ENCODE data around the gene TMEM80.
"Not testable (repeated sequence)": the region's sequence is repeated elsewhere in the genome, so short reads cannot be mapped to it uniquely, and the experiment has no call there.

The TMEM80 gene

GRCh38 chr11:662689-663274, 32.8 kb upstream of the TMEM80 start:
- H3K4me3 ChIP-seq (ENCODE audit: low read length), result no peak overlapping the region
- TF ChIP-seq ZNF274 (IDR thresholded peaks at IDR 0.05; ENCODE audit: low read depth, low read length), result no peak

- TF ChIP-seq ZNF274 (IDR thresholded peaks at IDR 0.05; ENCODE audit: low read depth, low read length), result no peak
- H3K4me3 ChIP-seq (ENCODE audit: low read length), result no peak overlapping the region
These were observed 30.4 kb upstream of the TMEM80 start for GRCh38 chr11:665062-665703.

- no peak overlapping the region for H3K4me3 ChIP-seq (ENCODE audit: low read length)
- TF ChIP-seq ZNF274 (IDR thresholded peaks at IDR 0.05; ENCODE audit: low read depth, low read length), result no peak
These were observed 29.8 kb upstream of the TMEM80 start for GRCh38 chr11:665704-666281.

GRCh38 chr11:673866-674265, 21.8 kb upstream of the TMEM80 start:
- no peak overlapping the region for H3K4me3 ChIP-seq (ENCODE audit: low read length)
- no peak for TF ChIP-seq ZNF274 (IDR thresholded peaks at IDR 0.05; ENCODE audit: low read depth, low read length)

- no peak overlapping the region for H3K4me3 ChIP-seq (ENCODE audit: low read length)
- TF ChIP-seq ZNF274 (IDR thresholded peaks at IDR 0.05; ENCODE audit: low read depth, low read length), result no peak
These were observed 21.2 kb upstream of the TMEM80 start for GRCh38 chr11:674406-674805.

DNA sequence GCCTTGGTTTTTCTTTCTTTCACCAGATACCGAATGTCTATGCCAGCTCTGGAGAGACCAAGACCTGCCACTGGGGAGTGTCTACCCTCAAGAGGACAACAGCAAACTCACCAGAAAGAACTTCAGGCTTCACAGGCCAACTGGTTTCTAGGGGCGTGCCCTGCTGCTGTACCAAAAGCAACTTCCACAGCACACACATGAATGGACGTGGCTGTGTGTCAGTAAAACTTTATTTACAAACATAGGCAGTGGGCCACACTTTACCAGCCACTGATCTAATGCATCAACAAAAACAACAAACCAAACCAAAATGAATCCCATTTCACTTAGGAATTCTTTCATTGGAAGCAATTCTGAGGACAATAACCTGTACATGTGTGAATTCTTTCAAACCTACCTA, 17.3 kb upstream of the TMEM80 start:
- no peak for TF ChIP-seq ZNF274 (IDR thresholded peaks at IDR 0.05; ENCODE audit: low read depth, low read length)
- no peak overlapping the region for H3K4me3 ChIP-seq (ENCODE audit: low read length)

DNA sequence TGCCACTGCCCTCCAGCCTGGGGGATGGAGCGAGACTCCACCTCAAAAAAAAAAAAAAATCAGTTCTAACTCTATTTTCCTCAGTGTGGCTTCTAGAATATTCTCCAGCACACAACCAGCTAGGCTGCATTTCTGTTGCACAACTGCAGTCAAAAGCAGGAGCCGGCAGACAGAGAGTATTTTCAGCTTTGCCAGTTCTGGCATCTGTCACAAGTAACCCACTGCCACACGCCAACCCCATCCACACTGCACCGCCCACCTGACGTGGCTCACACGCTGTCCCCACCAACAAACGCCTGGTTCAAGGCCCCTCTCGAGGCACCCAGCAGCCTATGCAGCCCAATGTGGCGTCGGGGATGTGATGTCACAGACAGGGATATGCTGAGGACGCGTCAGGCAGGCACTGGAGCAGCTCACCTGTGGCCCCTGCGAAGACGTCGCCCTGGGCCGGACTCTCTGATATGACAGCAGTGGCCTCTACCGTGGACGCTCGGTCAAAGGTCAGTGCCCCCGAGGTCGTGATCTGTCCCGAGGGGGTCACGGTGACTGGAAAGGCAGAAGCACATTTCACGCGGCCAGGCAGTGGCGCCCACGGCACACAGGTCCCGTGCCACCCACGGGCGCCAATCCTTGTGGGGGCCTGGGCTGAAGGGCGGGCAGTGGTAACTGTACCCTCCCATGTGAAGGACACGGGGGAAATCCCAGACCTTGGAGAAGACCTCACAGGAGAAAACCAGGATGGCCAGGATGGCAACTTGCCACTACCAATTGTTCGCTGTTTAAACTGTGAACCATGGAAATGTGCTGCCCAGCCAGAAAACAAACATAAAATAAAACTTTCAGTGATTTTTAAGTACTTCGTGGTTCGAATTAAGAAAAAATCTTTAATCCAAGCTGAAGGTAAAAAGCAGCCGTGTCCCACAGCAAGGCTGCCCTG, 16.1 kb upstream of the TMEM80 start:
- no peak for TF ChIP-seq ZNF274 (IDR thresholded peaks at IDR 0.05; ENCODE audit: low read depth, low read length)

DNA sequence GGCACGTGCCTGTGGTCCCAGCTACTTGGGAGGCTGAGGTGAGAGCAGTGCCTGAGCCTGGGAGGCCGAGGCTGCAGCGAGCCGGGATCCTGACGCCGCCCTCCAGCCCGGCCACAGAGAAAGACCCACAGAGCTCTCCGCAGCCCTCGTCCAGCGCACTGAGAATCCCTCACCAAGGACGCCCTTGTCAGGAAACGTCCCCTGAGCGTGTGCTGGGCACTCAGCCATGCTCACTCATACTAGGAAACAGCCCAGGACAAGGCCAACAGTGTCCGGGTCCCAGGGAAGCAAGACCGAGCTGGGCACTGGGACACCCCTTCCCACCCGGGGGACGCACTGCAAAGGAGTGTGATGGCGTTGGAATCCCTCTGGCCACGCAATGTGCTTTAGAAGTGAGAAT, 15.1 kb upstream of the TMEM80 start:
- TF ChIP-seq ZNF274 (IDR thresholded peaks at IDR 0.05; ENCODE audit: low read depth, low read length), result no peak
- no peak overlapping the region for H3K4me3 ChIP-seq (ENCODE audit: low read length)

More for the DNA sequence above, 16.1 kb upstream of the TMEM80 start:
- H3K4me3 ChIP-seq (ENCODE audit: low read length), result no peak overlapping the region

GRCh38 chr11:680970-681369, 14.6 kb upstream of the TMEM80 start:
- TF ChIP-seq ZNF274 (IDR thresholded peaks at IDR 0.05; ENCODE audit: low read depth, low read length), result no peak
- H3K4me3 ChIP-seq (ENCODE audit: low read length), result no peak overlapping the region

GRCh38 chr11:686451-687243, 9.0 kb upstream of the TMEM80 start:
- H3K4me3 ChIP-seq (ENCODE audit: low read length), result no peak overlapping the region
- no peak for TF ChIP-seq ZNF274 (IDR thresholded peaks at IDR 0.05; ENCODE audit: low read depth, low read length)

DNA sequence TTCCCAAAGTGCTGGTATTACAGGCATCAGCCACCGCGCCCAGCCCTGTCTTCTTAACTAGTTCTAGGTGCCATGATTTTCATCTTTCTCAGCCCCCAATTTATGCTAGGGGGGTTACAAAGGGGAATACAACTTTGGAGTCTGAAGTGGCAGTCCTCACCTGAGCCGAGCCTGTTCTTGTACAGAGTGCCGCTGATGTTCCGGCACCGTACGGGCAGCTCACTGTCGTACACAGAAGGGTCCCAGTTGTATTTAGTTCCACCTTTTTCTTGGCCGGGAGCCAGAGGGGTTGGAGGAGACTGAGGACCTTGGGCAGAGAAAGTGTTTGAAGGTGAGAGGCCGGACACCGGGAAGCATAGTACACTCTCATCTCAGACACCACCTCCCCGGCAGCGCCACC, 7.9 kb upstream of the TMEM80 start:
- TF ChIP-seq ZNF274 (IDR thresholded peaks at IDR 0.05; ENCODE audit: low read depth, low read length), result no peak
- no peak overlapping the region for H3K4me3 ChIP-seq (ENCODE audit: low read length)

GRCh38 chr11:688681-689080, 6.9 kb upstream of the TMEM80 start:
- no peak for TF ChIP-seq ZNF274 (IDR thresholded peaks at IDR 0.05; ENCODE audit: low read depth, low read length)
- H3K4me3 ChIP-seq (ENCODE audit: low read length), result no peak overlapping the region

- TF ChIP-seq ZNF274 (IDR thresholded peaks at IDR 0.05; ENCODE audit: low read depth, low read length), result no peak
- H3K4me3 ChIP-seq (ENCODE audit: low read length), result no peak overlapping the region
These were observed 6.0 kb upstream of the TMEM80 start for GRCh38 chr11:689625-690024.

GRCh38 chr11:690244-690643, 5.4 kb upstream of the TMEM80 start:
- H3K4me3 ChIP-seq (ENCODE audit: low read length), result not testable (repeated sequence)
